Neural cell (in vitro differentiated cells): ENCODE results near the gene CLCA4. TPM values are rescaled to one million over a fixed set of nuclear protein-coding genes. Genes with fewer than 3 reads are reported as not detected.

Experiments used
- H2AFZ ChIP-seq: fragments of 200-600, 300-800 bp; sonication (generic), shearing (Covaris generic); 2 replicates; pipeline ENCODE4 v1.6.0; 2014; ENCODE audit warnings: low read depth, mild to moderate bottlenecking, antibody characterized with exemption, low read length, moderate library complexity
- H3F3A ChIP-seq: fragments of 200-600 bp; shearing (Covaris generic); 2 replicates; pipeline ENCODE4 v1.6.1; 2016; ENCODE audit warnings: mild to moderate bottlenecking, moderate library complexity, mixed read lengths, antibody characterized with exemption, low read length; ENCODE audit not compliant: insufficient read depth, poor library complexity, severe bottlenecking
- H3K27ac ChIP-seq: fragments of 200-600, 300-800 bp; sonication (generic), shearing (Covaris generic); 2 replicates; pipeline ENCODE4 v1.5.1; 2014; ENCODE audit warnings: mild to moderate bottlenecking, low read length, moderate library complexity
- H3K27me3 ChIP-seq: fragments of 300-800, 200-600 bp; sonication (generic), shearing (Covaris generic); 2 replicates; pipeline ENCODE4 v1.6.0; 2014; ENCODE audit warnings: mild to moderate bottlenecking, low read depth, low read length, moderate library complexity; ENCODE audit not compliant: insufficient read depth
- H3K36me3 ChIP-seq: fragments of 300-800, 200-600 bp; sonication (generic), shearing (Covaris generic); 2 replicates; pipeline ENCODE4 v1.5.1; 2014; ENCODE audit warnings: mild to moderate bottlenecking, antibody characterized with exemption, low read length, moderate library complexity; ENCODE audit not compliant: insufficient read depth
- H3K4me2 ChIP-seq: fragments of 300-800, 200-600 bp; sonication (generic), shearing (Covaris generic); 2 replicates; pipeline ENCODE4 v1.6.0; 2014; ENCODE audit warnings: mild to moderate bottlenecking, low read length
- H3K4me3 ChIP-seq: fragments of 300-800, 200-600 bp; sonication (generic), shearing (Covaris generic); 2 replicates; pipeline ENCODE4 v1.5.1; 2014; ENCODE audit warnings: mild to moderate bottlenecking, low read length, moderate library complexity
- H3K79me2 ChIP-seq: fragments of 200-600 bp; shearing (Covaris generic); replicated peaks from 2 replicates; pipeline ENCODE4 v1.6.0; 2014; ENCODE audit warnings: mild to moderate bottlenecking, low read length, moderate library complexity; ENCODE audit not compliant: insufficient read depth
- H3K9ac ChIP-seq: fragments of 300-800, 200-600 bp; sonication (generic), shearing (Covaris generic); 2 replicates; pipeline ENCODE4 v1.6.1; 2016; ENCODE audit warnings: mild to moderate bottlenecking, low read length, mixed read lengths
- H3K9me2 ChIP-seq: fragments of 200-600 bp; shearing (Covaris generic); 2 replicates; pipeline ENCODE4 v1.6.1; 2016; ENCODE audit warnings: mild to moderate bottlenecking, low read length, mixed read lengths; ENCODE audit not compliant: insufficient read depth
- H3K9me3 ChIP-seq: fragments of 200-600, 300-800 bp; sonication (generic), shearing (Covaris generic); 2 replicates; pipeline ENCODE4 v1.6.1; 2016; ENCODE audit warnings: mild to moderate bottlenecking, mixed run types, low read length, moderate library complexity, mixed read lengths
- H4K20me1 ChIP-seq: fragments of 200-600 bp; shearing (Covaris generic); 2 replicates; pipeline ENCODE4 v1.6.1; 2016; ENCODE audit warnings: mild to moderate bottlenecking, mixed run types; ENCODE audit not compliant: insufficient read depth
- EZH2 ChIP-seq: fragments of 200-600, 300-800 bp; shearing (Covaris generic), sonication (generic); IDR thresholded peaks from 2 replicates; pipeline ENCODE4 v1.6.1; 2014; ENCODE audit warnings: antibody characterized with exemption, low read length, borderline replicate concordance, mild to moderate bottlenecking; ENCODE audit not compliant: insufficient read depth, poor library complexity, severe bottlenecking
- MXI1 ChIP-seq: fragments of 450-650 bp; conservative IDR thresholded peaks from 2 replicates; pipeline ENCODE4 v1.6.1; 2014; ENCODE audit warnings: antibody characterized with exemption, mild to moderate bottlenecking; ENCODE audit not compliant: poor library complexity, severe bottlenecking
- POLR2AphosphoS5 ChIP-seq: IDR thresholded peaks from 2 replicates; pipeline ENCODE4 v1.6.1; 2012
- RAD21 ChIP-seq: fragments of 450-650 bp; conservative IDR thresholded peaks from 2 replicates; pipeline ENCODE4 v1.6.1; 2014; ENCODE audit warnings: antibody characterized with exemption, mild to moderate bottlenecking, moderate library complexity
- SMC3 ChIP-seq: fragments of 450-650 bp; conservative IDR thresholded peaks from 2 replicates; pipeline ENCODE4 v1.6.1; 2014; ENCODE audit warnings: antibody characterized with exemption, mild to moderate bottlenecking, moderate library complexity; ENCODE audit not compliant: poor library complexity
- TAF1 ChIP-seq: IDR thresholded peaks from 2 replicates; pipeline ENCODE4 v1.6.1; 2012; ENCODE audit warnings: low read depth
- polyA plus RNA-seq: library from polyadenylated mRNA; depleted of rRNA; stranded (reverse); fragments of >200 nt; gene quantifications from 2 replicates; pipeline ENCODE4 v1.2.3, GENCODE V29; 2014
- TF ChIP-seq, protein P1 (sequence below): IDR thresholded peaks from 2 replicates; pipeline ENCODE4 v1.6.1; 2012; ENCODE audit warnings: borderline replicate concordance
- TF ChIP-seq, protein P2 (sequence below): fragments of 450-650 bp; IDR thresholded peaks from 2 replicates; pipeline ENCODE4 v1.5.1; 2014; ENCODE audit warnings: antibody characterized with exemption, mild to moderate bottlenecking, moderate library complexity; ENCODE audit not compliant: poor library complexity, severe bottlenecking

Gene CLCA4
- polyA plus RNA-seq, 1 donor from 2014 or later: not detected

GRCh38 chr1:86504137-86504479 lies 42.8 kb upstream of the CLCA4 start:
- no peaks in the 10 kb centered on the region for H3K9me3 ChIP-seq
- TF ChIP-seq SMC3: no peak
- TF ChIP-seq, protein P1, sequence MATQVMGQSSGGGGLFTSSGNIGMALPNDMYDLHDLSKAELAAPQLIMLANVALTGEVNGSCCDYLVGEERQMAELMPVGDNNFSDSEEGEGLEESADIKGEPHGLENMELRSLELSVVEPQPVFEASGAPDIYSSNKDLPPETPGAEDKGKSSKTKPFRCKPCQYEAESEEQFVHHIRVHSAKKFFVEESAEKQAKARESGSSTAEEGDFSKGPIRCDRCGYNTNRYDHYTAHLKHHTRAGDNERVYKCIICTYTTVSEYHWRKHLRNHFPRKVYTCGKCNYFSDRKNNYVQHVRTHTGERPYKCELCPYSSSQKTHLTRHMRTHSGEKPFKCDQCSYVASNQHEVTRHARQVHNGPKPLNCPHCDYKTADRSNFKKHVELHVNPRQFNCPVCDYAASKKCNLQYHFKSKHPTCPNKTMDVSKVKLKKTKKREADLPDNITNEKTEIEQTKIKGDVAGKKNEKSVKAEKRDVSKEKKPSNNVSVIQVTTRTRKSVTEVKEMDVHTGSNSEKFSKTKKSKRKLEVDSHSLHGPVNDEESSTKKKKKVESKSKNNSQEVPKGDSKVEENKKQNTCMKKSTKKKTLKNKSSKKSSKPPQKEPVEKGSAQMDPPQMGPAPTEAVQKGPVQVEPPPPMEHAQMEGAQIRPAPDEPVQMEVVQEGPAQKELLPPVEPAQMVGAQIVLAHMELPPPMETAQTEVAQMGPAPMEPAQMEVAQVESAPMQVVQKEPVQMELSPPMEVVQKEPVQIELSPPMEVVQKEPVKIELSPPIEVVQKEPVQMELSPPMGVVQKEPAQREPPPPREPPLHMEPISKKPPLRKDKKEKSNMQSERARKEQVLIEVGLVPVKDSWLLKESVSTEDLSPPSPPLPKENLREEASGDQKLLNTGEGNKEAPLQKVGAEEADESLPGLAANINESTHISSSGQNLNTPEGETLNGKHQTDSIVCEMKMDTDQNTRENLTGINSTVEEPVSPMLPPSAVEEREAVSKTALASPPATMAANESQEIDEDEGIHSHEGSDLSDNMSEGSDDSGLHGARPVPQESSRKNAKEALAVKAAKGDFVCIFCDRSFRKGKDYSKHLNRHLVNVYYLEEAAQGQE: no peak
- no peak for TF ChIP-seq EZH2
- no peak for TF ChIP-seq RAD21
- TF ChIP-seq POLR2AphosphoS5: no peak
- TF ChIP-seq MXI1: no peak
- TF ChIP-seq, protein P2, sequence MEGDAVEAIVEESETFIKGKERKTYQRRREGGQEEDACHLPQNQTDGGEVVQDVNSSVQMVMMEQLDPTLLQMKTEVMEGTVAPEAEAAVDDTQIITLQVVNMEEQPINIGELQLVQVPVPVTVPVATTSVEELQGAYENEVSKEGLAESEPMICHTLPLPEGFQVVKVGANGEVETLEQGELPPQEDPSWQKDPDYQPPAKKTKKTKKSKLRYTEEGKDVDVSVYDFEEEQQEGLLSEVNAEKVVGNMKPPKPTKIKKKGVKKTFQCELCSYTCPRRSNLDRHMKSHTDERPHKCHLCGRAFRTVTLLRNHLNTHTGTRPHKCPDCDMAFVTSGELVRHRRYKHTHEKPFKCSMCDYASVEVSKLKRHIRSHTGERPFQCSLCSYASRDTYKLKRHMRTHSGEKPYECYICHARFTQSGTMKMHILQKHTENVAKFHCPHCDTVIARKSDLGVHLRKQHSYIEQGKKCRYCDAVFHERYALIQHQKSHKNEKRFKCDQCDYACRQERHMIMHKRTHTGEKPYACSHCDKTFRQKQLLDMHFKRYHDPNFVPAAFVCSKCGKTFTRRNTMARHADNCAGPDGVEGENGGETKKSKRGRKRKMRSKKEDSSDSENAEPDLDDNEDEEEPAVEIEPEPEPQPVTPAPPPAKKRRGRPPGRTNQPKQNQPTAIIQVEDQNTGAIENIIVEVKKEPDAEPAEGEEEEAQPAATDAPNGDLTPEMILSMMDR: no peak
- H3K79me2 ChIP-seq: no peaks in the 10 kb centered on the region
- no peaks in the 10 kb centered on the region for H4K20me1 ChIP-seq
- no peaks in the 10 kb centered on the region for H3K36me3 ChIP-seq
- no peak overlapping the region for H2AFZ ChIP-seq
- H3K4me2 ChIP-seq: no peak overlapping the region
- H3K9ac ChIP-seq: no peak overlapping the region
- H3K27me3 ChIP-seq: no peaks in the 10 kb centered on the region
- H3K9me2 ChIP-seq: no peaks in the 10 kb centered on the region
- no peak overlapping the region for H3K27ac ChIP-seq
- no peaks in the 10 kb centered on the region for H3F3A ChIP-seq
- H3K4me3 ChIP-seq: no peak overlapping the region

GRCh38 chr1:86504895-86505563 lies 41.8 kb upstream of the CLCA4 start:
- no peaks in the 10 kb centered on the region for H4K20me1 ChIP-seq
- H3K9me2 ChIP-seq: no peaks in the 10 kb centered on the region
- no peaks in the 10 kb centered on the region for H3K27me3 ChIP-seq
- H3K9me3 ChIP-seq: no peaks in the 10 kb centered on the region
- no peak overlapping the region for H3K4me3 ChIP-seq
- no peak overlapping the region for H3K9ac ChIP-seq
- no peak overlapping the region for H3K4me2 ChIP-seq
- H3K36me3 ChIP-seq: no peaks in the 10 kb centered on the region
- H3F3A ChIP-seq: no peaks in the 10 kb centered on the region
- H2AFZ ChIP-seq: no peak overlapping the region
- H3K27ac ChIP-seq: no peak overlapping the region
- TF ChIP-seq, protein P2: no peak
- TF ChIP-seq TAF1 (no peak), EZH2 (no peak)
- H3K79me2 ChIP-seq: no peaks in the 10 kb centered on the region
